HEK293 (cell line): ENCODE data around the gene KCNAB2.

Experiments
- KLF16 ChIP-seq: fragments of 450-650 bp; formaldehyde crosslinking; IDR thresholded peaks from 2 replicates; pipeline ENCODE4 v1.5.1; 2017; ENCODE audit warnings: missing biosample characterization, missing genetic modification characterization
- ZFHX2 ChIP-seq: fragments of 450-650 bp; formaldehyde crosslinking; conservative IDR thresholded peaks from 2 replicates; pipeline ENCODE4 v1.5.1; 2016; ENCODE audit warnings: missing biosample characterization, missing genetic modification characterization
- ZNF571 ChIP-seq: fragments of 450-650 bp; formaldehyde crosslinking; IDR thresholded peaks from 2 replicates; pipeline ENCODE4 v1.5.0; 2017; ENCODE audit warnings: missing biosample characterization, missing genetic modification characterization
- ZNF639 ChIP-seq: fragments of 450-650 bp; formaldehyde crosslinking; IDR thresholded peaks from 2 replicates; pipeline ENCODE4 v1.5.1; 2016; ENCODE audit warnings: missing biosample characterization, missing genetic modification characterization

DNA sequence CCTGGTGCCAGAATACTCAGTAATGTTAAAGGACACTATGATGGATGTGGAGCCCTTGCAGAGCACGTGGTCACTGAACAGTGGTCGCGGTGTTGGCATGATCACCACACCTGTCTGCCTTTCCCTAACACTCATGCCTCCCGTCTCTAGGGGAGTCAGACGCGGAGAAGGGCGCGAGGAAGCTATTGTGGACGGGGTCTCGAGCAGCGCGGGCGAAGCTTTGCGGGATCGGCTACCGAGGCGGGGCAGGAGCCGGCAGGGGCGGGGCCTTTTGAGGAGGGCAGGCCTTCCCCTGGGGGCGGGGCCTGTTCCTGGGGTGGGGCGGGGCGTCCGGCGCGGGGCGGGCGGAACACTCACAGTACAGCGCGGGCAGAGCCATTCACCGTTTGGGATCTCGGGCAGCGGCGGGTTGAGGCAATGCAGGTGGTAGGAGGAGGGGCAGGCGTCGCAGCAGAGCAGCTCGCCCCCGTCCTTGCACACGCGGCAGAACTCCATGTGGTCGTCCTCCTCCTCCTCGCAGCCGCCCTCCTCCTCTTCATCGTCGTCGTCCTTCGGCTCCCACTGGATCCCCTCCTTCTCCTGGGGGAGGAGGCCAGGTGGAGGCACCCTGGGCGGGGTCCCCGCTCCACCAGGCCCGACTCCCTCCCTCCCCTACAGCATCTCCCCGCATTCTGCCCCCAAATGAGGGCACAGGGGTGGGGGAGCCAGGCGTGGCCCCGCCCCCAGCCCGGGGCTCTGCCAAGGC lies 103.0 kb downstream of the KCNAB2 start:
- TF ChIP-seq ZNF639 (tag by site-specific recombination) (no peak), ZFHX2 (tag by site-specific recombination) (peak; percentile 96), KLF16 (tag by site-specific recombination) (peak; percentile 55; the same call in 1 of the 2 replicates), ZNF571 (tag by site-specific recombination) (no peak)
